ENCODE results near the gene IMMT. TPM values are rescaled to one million over a fixed set of nuclear protein-coding genes. Genes with fewer than 3 reads are reported as not detected.

IMMT gene
- total and polyA plus RNA-seq, 9 of the 15 experiments (the other 6 are each of a cell fraction or from before 2014, with no cell fraction given) = 119 to 294 (median 140) TPM

GRCh38 chr2:86105969-86106945 lies 89.0 kb downstream of the IMMT start, which contains the start of gene PTCD3 (continued):
- peak; percentile 22; the same call in 1 of the 2 replicates for TF ChIP-seq OTX1 (CRISPR knock-in tag; IDR thresholded peaks at IDR 0.05)
- no peak for TF ChIP-seq SNRNP70 (optimal IDR thresholded peaks at IDR 0.05; ENCODE audit: low read depth, low read length)
- TF ChIP-seq ZFP30 (CRISPR knock-in tag; IDR thresholded peaks at IDR 0.05; ENCODE audit: borderline replicate concordance) = no peak
- no peak; the same call in 1 of the 2 replicates for TF ChIP-seq ZNF143 (CRISPR knock-in tag; IDR thresholded peaks at IDR 0.05)
- TF ChIP-seq KDM1A (IDR thresholded peaks at IDR 0.05) = no peak
- TF ChIP-seq RUNX1 (IDR thresholded peaks at IDR 0.05; ENCODE audit: low read depth) = no peak
- peak; percentile 58; the same call in 1 of the 2 replicates for TF ChIP-seq ATF3 (IDR thresholded peaks at IDR 0.05)
- TF ChIP-seq ATF3 (CRISPR knock-in tag; conservative IDR thresholded peaks at IDR 0.05) = no peak; the same call in 1 of the 2 replicates
- no peak for TF ChIP-seq ZNF655 (CRISPR knock-in tag; IDR thresholded peaks at IDR 0.05)
- no peak for TF ChIP-seq FOS (IDR thresholded peaks at IDR 0.05; ENCODE audit: extremely low read depth, insufficient read length)
- TF ChIP-seq SRSF1 (IDR thresholded peaks at IDR 0.05; ENCODE audit: low read depth, low read length) = no peak
- TF ChIP-seq, protein P1, sequence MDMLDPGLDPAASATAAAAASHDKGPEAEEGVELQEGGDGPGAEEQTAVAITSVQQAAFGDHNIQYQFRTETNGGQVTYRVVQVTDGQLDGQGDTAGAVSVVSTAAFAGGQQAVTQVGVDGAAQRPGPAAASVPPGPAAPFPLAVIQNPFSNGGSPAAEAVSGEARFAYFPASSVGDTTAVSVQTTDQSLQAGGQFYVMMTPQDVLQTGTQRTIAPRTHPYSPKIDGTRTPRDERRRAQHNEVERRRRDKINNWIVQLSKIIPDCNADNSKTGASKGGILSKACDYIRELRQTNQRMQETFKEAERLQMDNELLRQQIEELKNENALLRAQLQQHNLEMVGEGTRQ (CRISPR knock-in tag; IDR thresholded peaks at IDR 0.05) = no peak
- TF ChIP-seq ZKSCAN8 (CRISPR knock-in tag; IDR thresholded peaks at IDR 0.05) = no peak
- no peak for TF ChIP-seq IFI16 (CRISPR knock-in tag; IDR thresholded peaks at IDR 0.05)
- TF ChIP-seq, protein P2, sequence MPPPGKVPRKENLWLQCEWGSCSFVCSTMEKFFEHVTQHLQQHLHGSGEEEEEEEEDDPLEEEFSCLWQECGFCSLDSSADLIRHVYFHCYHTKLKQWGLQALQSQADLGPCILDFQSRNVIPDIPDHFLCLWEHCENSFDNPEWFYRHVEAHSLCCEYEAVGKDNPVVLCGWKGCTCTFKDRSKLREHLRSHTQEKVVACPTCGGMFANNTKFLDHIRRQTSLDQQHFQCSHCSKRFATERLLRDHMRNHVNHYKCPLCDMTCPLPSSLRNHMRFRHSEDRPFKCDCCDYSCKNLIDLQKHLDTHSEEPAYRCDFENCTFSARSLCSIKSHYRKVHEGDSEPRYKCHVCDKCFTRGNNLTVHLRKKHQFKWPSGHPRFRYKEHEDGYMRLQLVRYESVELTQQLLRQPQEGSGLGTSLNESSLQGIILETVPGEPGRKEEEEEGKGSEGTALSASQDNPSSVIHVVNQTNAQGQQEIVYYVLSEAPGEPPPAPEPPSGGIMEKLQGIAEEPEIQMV (tag; conservative IDR thresholded peaks at IDR 0.05; ENCODE audit: low read depth) = no peak
- TF ChIP-seq ZNF518B (CRISPR knock-in tag; IDR thresholded peaks at IDR 0.05) = no peak
- no peak for TF ChIP-seq PTRF (tag; IDR thresholded peaks at IDR 0.05)

Data from K562 (cell line).